ENCODE results near the gene ABTB1. TPM values are rescaled to one million over a fixed set of nuclear protein-coding genes. Genes with fewer than 3 reads are reported as not detected.
A peak's percentile ranks its signal among the peaks of the same experiment; 100 is the strongest.

The ABTB1 gene
- total and polyA plus RNA-seq, 2 of the 13 experiments (the other 11 are each of a cell fraction or from before 2014, with no cell fraction given), result 0.42 to 14.5 TPM

DNA sequence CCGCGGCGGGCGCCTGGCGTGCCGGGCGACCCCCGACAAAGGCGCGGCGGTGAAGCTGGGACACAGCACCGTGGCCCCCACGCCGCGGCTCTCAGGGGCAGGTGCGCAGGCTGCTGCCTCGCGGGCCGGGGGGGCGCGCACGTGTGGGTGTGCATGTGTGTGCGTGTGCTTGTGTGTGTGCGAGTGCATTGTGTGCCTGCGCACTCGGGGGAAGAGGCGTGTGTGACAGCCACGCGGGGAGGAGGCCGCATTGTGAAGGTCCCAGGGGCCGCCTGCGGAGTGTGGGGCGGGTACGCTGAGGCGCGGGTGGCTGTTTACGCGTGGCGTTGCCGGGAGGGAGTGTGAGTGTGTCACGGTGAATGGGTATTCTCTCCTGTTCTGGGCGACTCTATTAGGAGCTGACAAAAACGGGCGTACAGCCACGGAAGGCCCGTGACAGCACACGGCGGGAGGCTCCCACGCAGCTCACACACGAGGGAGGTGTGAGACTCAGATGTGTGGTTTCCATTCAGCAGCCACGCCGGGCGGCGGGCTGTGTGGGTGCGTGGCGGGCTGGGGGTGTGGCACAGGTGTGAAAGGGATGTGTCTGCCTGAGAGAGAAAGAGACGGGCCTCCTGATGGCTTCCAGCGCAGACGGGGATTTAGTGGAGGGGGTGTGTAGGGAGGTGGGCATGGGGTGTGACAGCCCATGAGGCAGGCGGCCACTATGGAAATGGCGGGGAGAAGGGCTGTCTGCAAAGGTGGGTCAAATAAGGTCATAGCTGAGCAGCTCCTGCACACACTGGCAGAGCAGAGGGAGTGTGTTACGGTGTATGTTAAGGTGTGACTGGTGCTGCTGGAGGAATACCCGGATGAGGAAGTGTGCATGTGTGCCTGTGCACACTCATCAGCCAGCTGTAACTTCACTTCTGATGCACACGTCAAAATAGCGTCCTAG, 43.0 kb upstream of the ABTB1 start (continued):
- TF ChIP-seq, protein P1, sequence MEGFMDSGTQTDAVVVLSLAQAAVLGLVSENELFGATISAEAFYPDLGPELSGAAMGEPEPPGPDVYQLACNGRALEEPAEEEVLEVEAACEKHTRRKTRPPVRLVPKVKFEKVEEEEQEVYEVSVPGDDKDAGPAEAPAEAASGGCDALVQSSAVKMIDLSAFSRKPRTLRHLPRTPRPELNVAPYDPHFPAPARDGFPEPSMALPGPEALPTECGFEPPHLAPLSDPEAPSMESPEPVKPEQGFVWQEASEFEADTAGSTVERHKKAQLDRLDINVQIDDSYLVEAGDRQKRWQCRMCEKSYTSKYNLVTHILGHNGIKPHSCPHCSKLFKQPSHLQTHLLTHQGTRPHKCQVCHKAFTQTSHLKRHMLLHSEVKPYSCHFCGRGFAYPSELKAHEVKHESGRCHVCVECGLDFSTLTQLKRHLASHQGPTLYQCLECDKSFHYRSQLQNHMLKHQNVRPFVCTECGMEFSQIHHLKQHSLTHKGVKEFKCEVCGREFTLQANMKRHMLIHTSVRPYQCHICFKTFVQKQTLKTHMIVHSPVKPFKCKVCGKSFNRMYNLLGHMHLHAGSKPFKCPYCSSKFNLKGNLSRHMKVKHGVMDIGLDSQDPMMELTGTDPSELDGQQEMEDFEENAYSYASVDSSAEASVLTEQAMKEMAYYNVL (CRISPR knock-in tag; IDR thresholded peaks at IDR 0.05; ENCODE audit: borderline replicate concordance), result no peak
- TF ChIP-seq, protein P2, sequence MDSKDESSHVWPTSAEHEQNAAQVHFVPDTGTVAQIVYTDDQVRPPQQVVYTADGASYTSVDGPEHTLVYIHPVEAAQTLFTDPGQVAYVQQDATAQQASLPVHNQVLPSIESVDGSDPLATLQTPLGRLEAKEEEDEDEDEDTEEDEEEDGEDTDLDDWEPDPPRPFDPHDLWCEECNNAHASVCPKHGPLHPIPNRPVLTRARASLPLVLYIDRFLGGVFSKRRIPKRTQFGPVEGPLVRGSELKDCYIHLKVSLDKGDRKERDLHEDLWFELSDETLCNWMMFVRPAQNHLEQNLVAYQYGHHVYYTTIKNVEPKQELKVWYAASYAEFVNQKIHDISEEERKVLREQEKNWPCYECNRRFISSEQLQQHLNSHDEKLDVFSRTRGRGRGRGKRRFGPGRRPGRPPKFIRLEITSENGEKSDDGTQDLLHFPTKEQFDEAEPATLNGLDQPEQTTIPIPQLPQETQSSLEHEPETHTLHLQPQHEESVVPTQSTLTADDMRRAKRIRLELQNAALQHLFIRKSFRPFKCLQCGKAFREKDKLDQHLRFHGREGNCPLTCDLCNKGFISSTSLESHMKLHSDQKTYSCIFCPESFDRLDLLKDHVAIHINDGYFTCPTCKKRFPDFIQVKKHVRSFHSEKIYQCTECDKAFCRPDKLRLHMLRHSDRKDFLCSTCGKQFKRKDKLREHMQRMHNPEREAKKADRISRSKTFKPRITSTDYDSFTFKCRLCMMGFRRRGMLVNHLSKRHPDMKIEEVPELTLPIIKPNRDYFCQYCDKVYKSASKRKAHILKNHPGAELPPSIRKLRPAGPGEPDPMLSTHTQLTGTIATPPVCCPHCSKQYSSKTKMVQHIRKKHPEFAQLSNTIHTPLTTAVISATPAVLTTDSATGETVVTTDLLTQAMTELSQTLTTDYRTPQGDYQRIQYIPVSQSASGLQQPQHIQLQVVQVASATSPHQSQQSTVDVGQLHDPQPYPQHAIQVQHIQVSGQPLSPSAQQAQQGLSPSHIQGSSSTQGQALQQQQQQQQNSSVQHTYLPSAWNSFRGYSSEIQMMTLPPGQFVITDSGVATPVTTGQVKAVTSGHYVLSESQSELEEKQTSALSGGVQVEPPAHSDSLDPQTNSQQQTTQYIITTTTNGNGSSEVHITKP (CRISPR knock-in tag; IDR thresholded peaks at IDR 0.05; ENCODE audit: low read depth), result no peak
- peak; percentile 31; the same call in 1 of the 2 replicates for TF ChIP-seq GABPB1 (CRISPR knock-in tag; IDR thresholded peaks at IDR 0.05)
- no peak for TF ChIP-seq ETV5 (CRISPR knock-in tag; IDR thresholded peaks at IDR 0.05; ENCODE audit: borderline replicate concordance)
- TF ChIP-seq ZNF749 (CRISPR knock-in tag; IDR thresholded peaks at IDR 0.05; ENCODE audit: borderline replicate concordance), result 0 out of 2 replicates have a peak, but pooled peaks have one; percentile 16
- peak; percentile 56; the same call in 1 of the 2 replicates for TF ChIP-seq HOXA3 (CRISPR knock-in tag; IDR thresholded peaks at IDR 0.05)
- TF ChIP-seq, protein P3, sequence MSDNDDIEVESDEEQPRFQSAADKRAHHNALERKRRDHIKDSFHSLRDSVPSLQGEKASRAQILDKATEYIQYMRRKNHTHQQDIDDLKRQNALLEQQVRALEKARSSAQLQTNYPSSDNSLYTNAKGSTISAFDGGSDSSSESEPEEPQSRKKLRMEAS (IDR thresholded peaks at IDR 0.05), result no peak
- TF ChIP-seq ZNF263 (CRISPR knock-in tag; IDR thresholded peaks at IDR 0.05), result peak; percentile 31; the same call in 1 of the 2 replicates
- peak; percentile 23; the same call in 1 of the 2 replicates for TF ChIP-seq PHF8 (CRISPR knock-in tag; IDR thresholded peaks at IDR 0.05)
- TF ChIP-seq ZFX (CRISPR knock-in tag; IDR thresholded peaks at IDR 0.05; ENCODE audit: low read depth), result 0 out of 2 replicates have a peak, but pooled peaks have one; percentile 15
- TF ChIP-seq, protein P4, sequence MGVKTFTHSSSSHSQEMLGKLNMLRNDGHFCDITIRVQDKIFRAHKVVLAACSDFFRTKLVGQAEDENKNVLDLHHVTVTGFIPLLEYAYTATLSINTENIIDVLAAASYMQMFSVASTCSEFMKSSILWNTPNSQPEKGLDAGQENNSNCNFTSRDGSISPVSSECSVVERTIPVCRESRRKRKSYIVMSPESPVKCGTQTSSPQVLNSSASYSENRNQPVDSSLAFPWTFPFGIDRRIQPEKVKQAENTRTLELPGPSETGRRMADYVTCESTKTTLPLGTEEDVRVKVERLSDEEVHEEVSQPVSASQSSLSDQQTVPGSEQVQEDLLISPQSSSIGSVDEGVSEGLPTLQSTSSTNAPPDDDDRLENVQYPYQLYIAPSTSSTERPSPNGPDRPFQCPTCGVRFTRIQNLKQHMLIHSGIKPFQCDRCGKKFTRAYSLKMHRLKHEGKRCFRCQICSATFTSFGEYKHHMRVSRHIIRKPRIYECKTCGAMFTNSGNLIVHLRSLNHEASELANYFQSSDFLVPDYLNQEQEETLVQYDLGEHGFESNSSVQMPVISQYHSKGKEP (CRISPR knock-in tag; IDR thresholded peaks at IDR 0.05), result no peak
- no peak for TF ChIP-seq HNRNPUL1 (IDR thresholded peaks at IDR 0.05; ENCODE audit: low read depth, low read length)
- 0 out of 2 replicates have a peak, but pooled peaks have one; percentile 2 for TF ChIP-seq GABPA (IDR thresholded peaks at IDR 0.05; ENCODE audit: low read depth, low read length)
- TF ChIP-seq GABPA (CRISPR knock-in tag; IDR thresholded peaks at IDR 0.05; ENCODE audit: low read depth), result no peak
- TF ChIP-seq, protein P5, sequence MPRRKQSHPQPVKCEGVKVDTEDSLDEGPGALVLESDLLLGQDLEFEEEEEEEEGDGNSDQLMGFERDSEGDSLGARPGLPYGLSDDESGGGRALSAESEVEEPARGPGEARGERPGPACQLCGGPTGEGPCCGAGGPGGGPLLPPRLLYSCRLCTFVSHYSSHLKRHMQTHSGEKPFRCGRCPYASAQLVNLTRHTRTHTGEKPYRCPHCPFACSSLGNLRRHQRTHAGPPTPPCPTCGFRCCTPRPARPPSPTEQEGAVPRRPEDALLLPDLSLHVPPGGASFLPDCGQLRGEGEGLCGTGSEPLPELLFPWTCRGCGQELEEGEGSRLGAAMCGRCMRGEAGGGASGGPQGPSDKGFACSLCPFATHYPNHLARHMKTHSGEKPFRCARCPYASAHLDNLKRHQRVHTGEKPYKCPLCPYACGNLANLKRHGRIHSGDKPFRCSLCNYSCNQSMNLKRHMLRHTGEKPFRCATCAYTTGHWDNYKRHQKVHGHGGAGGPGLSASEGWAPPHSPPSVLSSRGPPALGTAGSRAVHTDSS (CRISPR knock-in tag; conservative IDR thresholded peaks at IDR 0.05), result no peak
- TF ChIP-seq, protein P6, sequence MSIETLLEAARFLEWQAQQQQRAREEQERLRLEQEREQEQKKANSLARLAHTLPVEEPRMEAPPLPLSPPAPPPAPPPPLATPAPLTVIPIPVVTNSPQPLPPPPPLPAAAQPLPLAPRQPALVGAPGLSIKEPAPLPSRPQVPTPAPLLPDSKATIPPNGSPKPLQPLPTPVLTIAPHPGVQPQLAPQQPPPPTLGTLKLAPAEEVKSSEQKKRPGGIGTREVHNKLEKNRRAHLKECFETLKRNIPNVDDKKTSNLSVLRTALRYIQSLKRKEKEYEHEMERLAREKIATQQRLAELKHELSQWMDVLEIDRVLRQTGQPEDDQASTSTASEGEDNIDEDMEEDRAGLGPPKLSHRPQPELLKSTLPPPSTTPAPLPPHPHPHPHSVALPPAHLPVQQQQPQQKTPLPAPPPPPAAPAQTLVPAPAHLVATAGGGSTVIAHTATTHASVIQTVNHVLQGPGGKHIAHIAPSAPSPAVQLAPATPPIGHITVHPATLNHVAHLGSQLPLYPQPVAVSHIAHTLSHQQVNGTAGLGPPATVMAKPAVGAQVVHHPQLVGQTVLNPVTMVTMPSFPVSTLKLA (IDR thresholded peaks at IDR 0.05), result peak; percentile 7; the same call in 1 of the 2 replicates
- TF ChIP-seq ZNF205 (CRISPR knock-in tag; IDR thresholded peaks at IDR 0.05), result no peak

All from HepG2 (cell line).